Measurements from ENCODE around the gene CD274.
"Not testable (repeated sequence)": the region's sequence is repeated elsewhere in the genome, so short reads cannot be mapped to it uniquely, and the experiment has no call there.

CD274 gene

DNA sequence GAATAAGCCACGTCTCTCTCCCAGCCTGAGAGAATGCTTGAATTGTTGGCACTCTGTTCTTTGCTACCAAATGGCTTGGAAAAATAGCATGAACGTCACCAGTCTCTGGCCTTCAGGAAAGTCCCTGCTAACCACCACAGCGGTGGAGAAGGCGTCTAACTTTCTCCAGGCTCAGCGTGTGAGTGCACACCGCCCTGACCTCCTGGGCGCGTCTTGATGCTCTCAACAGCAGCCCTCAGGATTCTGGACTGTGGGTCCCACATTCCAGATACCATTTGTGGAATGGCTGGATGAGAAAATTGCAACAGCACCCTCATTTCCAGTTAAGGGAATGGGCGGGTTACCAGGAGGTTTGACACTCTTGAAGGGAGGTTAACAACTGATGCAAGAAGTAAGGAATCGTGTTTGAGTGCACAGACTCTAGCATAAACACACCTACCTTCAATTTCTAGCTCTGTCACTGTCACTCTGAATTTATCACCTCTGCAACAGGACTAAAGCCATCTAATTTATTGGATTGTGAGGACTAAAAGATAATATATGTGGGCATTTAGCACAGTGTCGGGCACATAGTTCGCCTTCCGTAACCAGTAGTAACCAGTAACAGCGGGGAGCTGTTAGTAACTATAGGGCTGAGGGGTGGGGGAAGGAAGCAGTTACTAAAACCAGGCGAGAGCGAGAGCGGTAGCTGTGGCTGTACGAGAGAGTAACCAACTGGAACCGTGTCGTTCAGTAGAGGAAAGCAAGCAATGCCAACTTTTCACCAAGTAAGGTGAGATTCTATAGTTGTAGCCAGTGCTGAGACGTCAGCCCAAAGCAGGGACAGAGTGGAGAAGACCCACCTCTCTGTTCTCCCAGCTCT is 11.8 kb upstream of the CD274 start:
- no peak for DNase-seq (ENCODE audit: low read depth, low spot score)

DNA sequence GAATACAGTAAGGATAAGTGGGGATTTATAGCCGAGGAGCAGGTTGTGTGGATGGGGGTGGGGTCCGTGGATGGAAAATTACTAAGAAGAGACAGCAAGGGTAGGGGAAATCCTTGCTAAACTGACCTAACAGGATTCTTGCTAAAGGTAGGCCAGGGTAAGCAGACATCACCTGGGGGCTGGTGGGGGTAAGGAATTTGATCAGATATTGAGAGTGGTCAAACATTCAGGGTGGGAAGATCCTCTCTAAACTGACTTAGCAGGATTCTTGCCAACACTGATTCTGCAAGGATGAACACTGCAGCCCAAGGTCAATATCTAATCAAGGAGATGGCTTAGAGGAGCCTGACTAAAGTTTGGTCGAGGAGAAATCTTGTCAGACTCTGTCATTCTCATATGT is 9.9 kb upstream of the CD274 start:
- no peak for DNase-seq (ENCODE audit: low read depth, low spot score)

DNA sequence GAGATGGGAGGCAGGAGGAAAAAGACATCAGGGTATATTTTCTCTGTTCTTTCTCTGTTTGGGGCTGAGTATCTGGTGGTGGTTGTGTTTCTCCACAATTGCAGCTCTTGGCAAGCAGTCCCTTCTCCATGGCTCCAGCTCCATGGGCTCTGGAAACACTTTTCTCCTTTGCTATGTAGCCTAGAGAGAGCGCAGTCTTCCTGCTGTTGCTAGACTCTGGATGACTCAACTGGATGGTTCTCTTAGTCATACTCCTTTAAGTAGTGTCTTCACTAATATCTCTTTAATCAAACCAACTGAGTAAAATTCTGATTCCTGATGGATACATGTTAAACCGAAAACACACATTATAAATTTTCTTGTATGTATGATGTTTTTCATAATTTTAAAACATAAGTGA is 9.3 kb upstream of the CD274 start:
- DNase-seq (ENCODE audit: low read depth, low spot score) = no peak

DNA sequence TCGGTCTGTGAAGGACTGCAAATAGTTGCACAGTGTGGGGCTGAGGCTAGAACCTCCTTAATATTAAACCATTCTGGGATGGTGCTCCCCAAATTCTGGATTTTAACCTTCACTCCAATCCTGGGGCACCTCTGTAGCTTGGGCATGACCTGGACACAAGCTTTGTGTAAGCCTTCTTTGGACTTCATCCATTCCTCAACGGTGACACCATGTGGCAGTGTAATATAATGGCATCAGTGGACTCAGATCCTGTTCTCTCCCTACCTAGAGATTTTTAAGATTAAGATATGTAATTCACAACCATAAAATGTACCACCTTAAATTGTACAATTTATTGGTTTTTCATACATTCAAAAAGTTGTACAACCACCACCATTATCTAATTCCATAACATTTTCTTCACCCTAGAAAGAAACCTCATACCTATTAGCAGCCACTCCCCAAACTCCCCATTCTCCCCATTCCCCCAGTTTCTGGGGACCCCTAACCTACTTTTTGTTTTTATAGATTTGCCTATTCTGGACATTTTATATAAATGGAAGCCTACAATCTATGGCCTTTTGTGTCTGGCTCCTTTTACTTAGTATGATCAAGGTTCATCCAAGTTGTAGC is 7.8 kb upstream of the CD274 start:
- no peak for DNase-seq (ENCODE audit: low read depth, low spot score)

- DNase-seq (ENCODE audit: low read depth, low spot score) = no peak
Observed at GRCh38 chr9:5443850-5444249, 6.5 kb upstream of the CD274 start.

DNA sequence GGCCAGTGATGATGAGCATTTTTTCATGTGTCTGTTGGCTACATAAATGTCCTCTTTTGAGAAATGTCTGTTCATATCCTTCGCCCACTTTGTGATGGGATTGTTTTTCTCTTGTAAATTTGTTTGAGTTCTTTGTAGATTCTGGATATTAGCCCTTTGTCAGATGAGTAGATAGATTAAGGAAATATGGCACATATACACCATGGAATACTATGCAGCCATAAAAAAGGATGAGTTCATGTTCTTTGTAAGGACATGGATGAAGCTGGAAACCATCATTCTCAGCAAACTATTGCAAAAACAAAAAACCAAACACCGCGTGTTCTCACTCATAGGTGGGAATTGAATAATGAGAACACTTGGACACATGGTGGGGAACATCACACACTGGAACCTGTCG is 5.2 kb upstream of the CD274 start:
- DNase-seq (ENCODE audit: low read depth, low spot score) = not testable (repeated sequence)

DNA sequence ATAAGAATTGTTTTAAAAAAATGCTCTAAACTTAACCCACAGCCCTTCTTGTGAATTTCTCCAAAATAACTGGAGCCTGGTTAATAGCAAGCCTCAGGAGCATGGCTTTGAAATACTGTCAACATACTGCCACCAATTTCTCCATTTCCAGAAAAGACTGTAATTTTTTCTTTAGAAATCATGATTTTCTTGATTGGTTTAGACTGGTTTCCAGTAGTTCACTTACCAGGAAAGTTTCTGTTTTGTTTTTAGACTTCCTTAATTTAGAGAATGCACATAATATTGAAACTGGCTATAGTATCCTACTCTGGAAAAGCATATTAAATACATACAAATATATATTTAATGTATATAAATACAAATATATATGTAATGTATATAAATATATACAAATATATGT is 4.5 kb upstream of the CD274 start:
- no peak for DNase-seq (ENCODE audit: low read depth, low spot score)

GRCh38 chr9:5446451-5447236 is 3.7 kb upstream of the CD274 start:
- DNase-seq (ENCODE audit: low read depth, low spot score) = no peak

- DNase-seq (ENCODE audit: low read depth, low spot score) = no peak
Observed at GRCh38 chr9:5447337-5447736, 3.0 kb upstream of the CD274 start.

- no peak for DNase-seq (ENCODE audit: low read depth, low spot score)
Observed at GRCh38 chr9:5448016-5448415, 2.3 kb upstream of the CD274 start.

DNA sequence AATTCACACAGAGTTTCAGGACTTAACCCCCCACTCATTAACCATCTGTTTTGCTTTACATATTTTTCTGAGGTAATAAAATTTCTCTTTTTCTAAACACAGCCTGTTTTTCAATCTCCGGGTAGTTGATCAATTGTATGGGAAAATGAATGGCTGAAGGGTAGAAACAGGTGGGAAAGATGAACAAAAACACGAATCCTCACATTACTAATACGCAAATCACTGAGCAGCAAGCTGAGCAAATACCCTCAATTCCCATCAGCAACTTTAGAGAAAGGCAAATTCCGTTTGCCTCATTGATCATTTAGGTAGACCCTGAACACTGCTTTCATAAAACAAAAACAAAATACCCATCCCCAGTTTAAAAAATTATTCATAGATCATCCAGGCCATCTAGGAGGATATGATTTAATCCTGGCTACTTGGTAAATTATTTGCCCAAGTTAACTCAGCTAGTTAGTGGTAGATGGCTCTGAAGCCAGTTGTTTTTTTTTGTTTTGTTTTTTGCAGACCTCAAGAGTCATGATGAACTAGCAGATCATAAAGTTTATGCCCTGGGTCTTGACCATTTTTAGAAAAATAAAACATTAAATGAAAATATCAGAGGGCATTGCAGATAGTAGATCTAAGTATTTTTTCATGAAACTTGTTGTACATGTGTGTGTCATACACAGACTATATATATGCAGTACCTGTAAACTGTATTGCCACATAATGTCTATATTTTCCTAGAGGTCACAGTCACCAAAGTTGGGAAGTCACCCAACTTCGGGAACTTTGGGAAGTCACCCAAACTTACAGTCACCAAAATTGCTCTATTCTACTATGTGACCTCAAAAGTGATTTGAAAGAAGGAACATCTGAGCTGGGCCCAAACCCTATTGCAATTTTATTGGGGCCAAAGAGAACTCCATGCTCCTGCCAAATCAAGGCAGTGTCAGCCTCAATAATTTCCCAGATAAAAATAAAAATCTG is 1.6 kb upstream of the CD274 start:
- no peak for DNase-seq (ENCODE audit: low read depth, low spot score)

- DNase-seq (ENCODE audit: low read depth, low spot score) = no peak
Observed at GRCh38 chr9:5449521-5450358, 602 bp upstream of the CD274 start.

DNA sequence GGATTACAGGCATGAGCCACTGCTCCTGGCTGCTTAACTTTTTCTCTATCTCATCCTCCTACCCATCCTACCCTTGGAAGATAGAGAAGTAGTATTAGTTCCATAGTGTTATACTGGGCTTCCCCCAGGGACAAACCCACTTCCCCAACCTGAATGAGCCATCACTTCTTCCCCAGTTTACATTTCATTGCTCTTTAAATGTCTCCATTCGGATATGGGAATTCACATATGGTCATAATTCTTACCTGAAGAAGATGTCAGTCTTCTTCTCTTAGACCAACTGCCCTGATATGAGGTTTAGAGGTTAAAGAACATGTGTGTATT is 1.9 kb downstream of the CD274 start:
- no peak for DNase-seq (ENCODE audit: low read depth, low spot score)

DNA sequence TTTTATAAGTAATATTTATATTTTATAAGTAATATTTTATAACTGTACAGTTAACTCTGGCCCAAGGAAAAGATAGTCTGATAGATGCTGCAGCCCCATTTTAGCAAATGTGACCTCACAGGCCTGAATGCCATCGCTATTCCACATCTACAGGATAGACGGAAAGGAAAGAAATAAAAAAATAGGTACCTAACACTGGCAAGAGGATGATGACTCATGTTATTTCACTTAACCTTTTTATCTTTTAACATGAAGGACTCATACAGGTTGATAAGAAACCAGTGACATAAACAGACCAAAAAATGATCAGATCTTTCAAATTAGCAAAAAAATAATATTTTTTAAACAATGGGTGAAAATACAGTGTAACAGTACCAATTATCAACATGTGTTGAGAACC is 2.7 kb downstream of the CD274 start:
- no peak for DNase-seq (ENCODE audit: low read depth, low spot score)

DNA sequence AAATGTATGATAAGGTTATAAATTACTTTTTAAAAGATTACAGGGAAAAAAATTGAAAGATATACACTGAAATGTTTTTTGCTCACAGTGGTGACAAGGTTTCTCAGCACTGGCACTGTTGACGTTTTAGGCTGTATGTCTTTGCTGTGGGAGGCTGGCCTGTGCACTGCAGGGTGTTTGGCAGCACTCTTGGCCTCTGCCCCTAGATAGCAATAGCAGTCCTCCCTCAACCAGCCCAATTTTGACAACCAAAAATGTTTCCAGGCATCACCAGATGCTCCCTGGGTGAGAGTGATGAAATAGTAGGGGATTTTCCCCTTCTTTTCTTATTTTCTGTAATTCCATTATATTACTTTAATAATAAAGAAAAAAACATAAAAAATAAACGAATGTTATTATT is 3.3 kb downstream of the CD274 start:
- DNase-seq (ENCODE audit: low read depth, low spot score) = no peak

GRCh38 chr9:5455181-5455580 is 4.8 kb downstream of the CD274 start:
- DNase-seq (ENCODE audit: low read depth, low spot score) = no peak

- DNase-seq (ENCODE audit: low read depth, low spot score) = no peak
Observed at GRCh38 chr9:5459289-5459829, 9.0 kb downstream of the CD274 start.

DNA sequence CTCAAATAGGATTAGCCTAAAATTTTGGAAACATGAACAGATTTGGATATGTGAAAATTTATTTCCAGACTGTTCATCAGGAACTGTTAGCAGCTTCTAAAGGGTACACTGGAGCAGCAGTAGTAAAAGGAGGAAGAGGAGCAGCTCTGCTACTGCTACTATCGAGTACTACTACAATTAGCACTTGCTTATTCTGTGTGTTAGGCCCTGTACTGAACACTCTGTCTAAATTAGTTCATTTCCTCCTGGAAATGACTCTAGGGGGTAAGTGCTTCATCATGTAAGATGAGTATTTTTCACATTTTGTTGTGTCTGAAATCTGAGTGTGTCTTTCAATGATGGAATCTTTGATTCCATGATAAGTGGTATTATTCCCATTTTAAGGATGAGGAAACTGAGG is 9.8 kb downstream of the CD274 start:
- DNase-seq (ENCODE audit: low read depth, low spot score) = no peak

- not testable (repeated sequence) for DNase-seq (ENCODE audit: low read depth, low spot score)
Observed at GRCh38 chr9:5464831-5465330, 14.5 kb downstream of the CD274 start.

GRCh38 chr9:5466005-5466404 is 15.7 kb downstream of the CD274 start:
- no peak for DNase-seq (ENCODE audit: low read depth, low spot score)
